Ramos (cell line): Measurements from ENCODE around the gene TMBIM1.

Source experiments
- in situ Hi-C: fragments of 300-500 bp; cut with MboI; formaldehyde crosslinking; loops from one replicate; pipeline ENCODE4 v1.14.3; 2022; ENCODE audit warnings: low sequenced_read_pairs; ENCODE audit not compliant: unreplicated experiment

TMBIM1 gene

GRCh38 chr2:218260742-218261422 is 31.4 kb downstream of the TMBIM1 start, which contains the start of gene GPBAR1:
GPBAR1 (plus strand) TSS chr2:218261015; CDS start chr2:218262725, 1,710 bp downstream.
- in situ Hi-C loops, result no loop called here

DNA sequence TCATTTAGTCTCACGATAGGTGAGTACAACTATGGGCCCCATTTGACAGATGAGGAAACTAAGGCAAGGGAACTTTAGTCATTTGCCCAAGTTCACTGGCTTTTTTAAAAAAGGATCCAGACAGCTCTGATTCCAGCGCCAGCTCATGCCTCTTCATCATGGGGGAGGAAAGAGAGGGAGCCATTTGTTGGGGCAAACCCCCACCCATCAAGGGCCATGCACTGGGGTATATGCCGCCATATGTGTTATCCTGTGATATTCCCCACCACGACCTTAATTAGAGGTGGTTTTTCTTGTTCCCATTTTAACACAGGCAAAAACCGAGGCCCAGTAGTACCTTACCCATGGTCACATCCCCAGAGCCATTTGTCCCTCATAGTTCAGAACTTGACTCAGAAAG is 32.1 kb downstream of the TMBIM1 start:
- in situ Hi-C loops, result no loop called here

GRCh38 chr2:218259099-218259961 is 33.0 kb downstream of the TMBIM1 start:
- in situ Hi-C loops, result no loop called here

DNA sequence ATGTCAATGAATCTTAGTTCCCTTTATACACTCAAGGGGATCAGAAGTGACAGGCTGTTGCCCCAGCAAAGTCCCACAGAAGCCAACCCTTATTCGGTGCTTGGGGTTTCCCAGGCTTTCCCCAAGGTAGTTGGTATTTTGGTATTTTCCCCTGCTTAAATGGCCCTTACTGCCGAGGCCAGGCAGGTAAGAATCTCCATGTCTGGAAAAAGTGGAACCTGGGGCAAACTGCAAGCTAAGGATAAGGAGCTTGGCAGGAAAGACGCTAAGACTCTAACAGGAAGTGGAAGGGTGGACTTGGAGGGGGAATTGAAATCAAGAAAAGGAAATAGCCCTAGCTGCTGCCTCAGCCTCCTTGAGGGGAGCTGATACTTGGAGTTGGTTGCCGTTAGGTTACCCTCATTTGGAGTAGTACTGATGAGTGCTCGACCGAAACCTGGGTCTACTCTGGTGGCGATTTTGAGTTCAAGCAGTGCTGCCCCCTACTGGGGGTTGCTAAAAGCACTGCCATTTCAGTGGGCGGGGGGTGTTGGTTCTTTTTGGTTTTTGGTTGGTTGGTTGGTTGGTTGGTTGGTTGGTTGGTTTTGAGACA is 34.8 kb downstream of the TMBIM1 start:
- in situ Hi-C loops, result no loop called here

DNA sequence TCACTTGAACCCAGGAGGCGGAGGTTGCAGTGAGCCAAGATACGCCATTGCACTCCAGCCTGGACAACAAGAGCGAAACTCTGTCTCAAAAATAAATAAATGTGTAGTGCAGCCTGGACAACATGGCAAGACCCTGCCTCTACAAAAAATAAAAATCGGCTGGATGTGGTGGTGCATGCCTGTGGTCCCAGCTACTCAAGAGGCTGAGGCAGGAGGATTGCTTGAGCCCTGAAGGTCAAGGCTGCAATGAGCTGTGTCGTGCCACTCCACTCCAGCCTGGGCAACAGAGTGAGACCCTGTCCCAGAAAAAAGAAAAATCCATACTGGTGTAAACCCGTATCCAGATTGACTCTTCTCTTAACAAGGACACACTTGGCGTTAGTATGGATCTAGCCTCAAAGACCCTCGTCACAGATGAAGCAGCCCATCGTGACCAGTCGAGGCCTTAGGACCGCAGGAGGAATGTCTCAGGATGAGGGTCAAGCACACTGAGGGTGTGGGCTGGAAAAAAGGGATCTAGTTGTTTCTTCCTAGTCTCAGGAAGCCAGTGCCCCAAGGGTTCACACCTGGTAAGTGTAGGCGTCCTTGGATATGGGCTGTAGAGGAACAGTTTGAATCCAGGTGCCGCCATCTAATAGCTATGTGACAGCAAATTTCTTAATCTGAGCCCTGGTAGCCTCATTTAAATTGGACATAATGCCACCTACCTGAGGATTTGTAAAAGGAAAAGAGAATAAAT is 35.5 kb downstream of the TMBIM1 start:
- in situ Hi-C loops, result no loop called here

- in situ Hi-C loops, result no loop called here
Measured at GRCh38 chr2:218255446-218255845, 36.9 kb downstream of the TMBIM1 start.

DNA sequence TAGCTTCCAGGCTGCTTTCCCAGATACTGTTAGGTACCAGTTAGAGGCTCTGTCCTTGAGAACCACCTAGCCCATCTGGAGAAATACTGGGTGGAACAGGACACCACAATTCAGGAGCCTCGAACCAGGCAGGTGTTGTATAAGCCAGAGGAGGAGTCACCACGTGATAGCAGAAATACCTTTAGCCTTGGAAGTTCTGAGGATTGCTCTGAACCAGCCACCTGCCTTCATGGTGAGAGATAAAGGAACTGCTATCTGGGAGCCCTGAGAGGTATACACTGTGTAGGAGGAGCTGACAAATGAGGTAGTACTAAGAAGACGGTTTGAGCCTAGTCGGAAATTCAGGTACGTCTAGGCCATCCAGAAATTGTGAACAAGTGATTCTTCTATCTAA is 39.1 kb downstream of the TMBIM1 start:
- in situ Hi-C loops, result no loop called here

DNA sequence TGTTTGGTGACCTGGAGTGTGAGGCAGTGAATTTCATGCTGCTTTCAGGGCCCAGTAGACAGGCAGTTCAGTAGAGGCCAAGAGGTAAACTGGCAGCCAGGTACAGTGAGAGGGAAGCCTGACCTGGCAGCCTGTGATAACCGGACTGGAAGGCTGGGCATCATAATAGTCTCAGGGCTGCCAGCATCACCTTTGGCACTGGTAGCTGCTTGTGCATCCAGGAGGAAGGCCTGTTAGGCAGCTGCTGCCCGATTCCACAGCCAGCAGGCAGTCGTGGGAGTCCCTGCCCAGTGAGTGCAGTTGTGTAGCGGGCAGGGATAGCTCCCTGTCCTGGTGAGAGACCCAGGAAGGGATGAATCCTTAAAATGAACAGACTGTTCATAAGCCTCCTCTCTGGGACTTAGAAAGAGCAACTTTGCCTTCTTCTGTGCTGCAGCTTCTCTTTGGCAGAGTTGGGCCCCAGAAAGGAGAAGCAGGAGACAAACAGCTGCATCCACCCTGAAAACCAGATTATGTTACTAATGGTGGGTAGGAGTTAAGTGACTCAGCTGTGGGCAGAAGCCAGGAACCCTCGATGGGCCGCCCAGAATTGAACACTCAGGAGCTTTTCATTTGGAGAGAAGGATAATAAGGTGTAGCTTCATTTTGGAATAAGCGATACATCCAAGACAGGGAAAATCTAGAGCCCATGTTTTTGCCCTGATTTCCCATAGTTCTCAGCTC is 39.6 kb downstream of the TMBIM1 start:
- in situ Hi-C loops, result no loop called here

DNA sequence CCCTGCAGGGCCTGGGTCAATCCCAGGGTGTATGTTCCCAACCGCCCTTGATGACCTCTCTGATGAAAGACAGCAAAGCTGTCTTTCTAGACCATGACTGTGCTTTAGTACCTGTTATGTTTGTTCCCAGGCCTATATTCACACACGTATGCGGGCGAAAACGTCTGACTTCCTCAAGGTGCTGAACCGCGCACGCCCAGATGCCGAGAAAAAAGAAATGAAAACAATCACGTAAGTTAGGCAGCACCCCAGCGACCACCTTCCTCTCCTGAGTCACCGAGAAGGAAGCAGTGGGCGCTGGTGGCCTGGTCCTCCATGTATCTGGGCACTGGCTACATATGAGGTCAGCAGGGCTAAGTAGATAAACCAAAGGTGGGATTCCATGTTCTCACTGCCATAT is 42.6 kb downstream of the TMBIM1 start:
- in situ Hi-C loops, result no loop called here

- in situ Hi-C loops, result no loop called here
Measured at GRCh38 chr2:218245214-218245613, 47.1 kb downstream of the TMBIM1 start.

GRCh38 chr2:218244665-218245064 is 47.6 kb downstream of the TMBIM1 start:
- in situ Hi-C loops, result no loop called here

DNA sequence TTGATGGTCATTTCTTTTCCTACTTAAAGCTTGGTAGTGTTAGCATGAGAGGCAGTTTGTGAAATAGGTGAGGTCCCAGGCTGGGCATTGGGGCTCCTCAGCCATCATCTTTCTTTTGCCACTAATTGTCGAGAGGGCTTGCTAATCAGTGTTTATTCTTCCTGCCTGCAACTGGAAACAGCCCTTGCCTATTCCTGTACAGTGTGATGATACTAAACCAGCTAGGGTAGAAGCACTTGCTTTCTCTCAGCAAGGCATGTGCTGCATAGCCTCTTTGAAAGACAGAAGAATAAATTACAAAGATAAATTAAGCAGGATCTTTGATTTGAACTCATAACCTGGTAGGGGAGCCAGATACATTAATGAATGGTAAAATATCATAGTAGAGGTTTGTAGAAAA is 48.1 kb downstream of the TMBIM1 start:
- in situ Hi-C loops, result no loop called here

- in situ Hi-C loops, result no loop called here
Measured at GRCh38 chr2:218238887-218239286, 53.4 kb downstream of the TMBIM1 start.

- in situ Hi-C loops, result no loop called here
Measured at GRCh38 chr2:218236829-218237228, 55.5 kb downstream of the TMBIM1 start.

- in situ Hi-C loops, result no loop called here
Measured at GRCh38 chr2:218235017-218235416, 57.3 kb downstream of the TMBIM1 start.

- in situ Hi-C loops, result no loop called here
Measured at GRCh38 chr2:218234521-218234920, 57.8 kb downstream of the TMBIM1 start.

- in situ Hi-C loops, result no loop called here
Measured at GRCh38 chr2:218233543-218233942, 58.8 kb downstream of the TMBIM1 start.

GRCh38 chr2:218230882-218231281 is 61.4 kb downstream of the TMBIM1 start:
- in situ Hi-C loops, result no loop called here

DNA sequence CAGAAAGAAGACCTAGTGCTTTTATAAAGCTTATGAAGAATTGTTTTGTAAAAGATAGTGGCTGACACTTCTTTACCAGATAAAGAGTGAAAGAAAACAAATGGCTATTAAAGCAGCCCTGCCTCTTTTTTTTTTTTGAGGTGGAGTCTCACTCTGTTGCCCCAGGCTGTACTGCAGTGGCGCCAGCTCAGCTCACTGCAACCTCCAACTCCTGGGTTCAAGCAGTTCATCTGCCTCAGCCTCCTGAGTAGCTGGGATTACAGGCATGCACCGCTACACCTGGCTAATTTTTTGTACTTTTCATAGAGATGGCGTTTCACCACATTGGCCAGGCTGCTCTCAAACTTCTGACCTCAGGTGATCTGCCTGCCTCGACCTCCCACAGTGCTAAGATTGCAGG is 62.5 kb downstream of the TMBIM1 start:
- in situ Hi-C loops, result no loop called here

DNA sequence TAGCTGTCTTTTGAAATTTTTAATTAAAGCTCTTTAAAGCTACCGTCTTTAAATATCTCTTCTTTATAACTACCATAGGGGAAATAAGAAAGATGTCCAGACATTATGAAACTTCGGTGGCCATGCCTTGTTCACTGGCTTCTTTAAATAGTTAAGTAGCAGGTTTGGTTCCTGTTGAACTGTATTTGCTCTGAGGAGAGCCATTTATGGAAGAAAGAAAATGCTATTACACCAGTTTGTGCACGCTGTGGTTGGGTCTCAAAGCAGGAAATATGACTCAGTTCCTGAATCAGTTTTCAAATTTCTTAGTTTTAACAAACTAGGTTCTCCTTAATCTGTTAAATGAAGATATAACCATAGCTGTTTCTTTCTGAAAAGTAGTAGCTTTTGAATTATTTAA is 63.1 kb downstream of the TMBIM1 start:
- in situ Hi-C loops, result no loop called here
